ENCODE measurements around the gene POLDIP3.

The POLDIP3 gene

DNA sequence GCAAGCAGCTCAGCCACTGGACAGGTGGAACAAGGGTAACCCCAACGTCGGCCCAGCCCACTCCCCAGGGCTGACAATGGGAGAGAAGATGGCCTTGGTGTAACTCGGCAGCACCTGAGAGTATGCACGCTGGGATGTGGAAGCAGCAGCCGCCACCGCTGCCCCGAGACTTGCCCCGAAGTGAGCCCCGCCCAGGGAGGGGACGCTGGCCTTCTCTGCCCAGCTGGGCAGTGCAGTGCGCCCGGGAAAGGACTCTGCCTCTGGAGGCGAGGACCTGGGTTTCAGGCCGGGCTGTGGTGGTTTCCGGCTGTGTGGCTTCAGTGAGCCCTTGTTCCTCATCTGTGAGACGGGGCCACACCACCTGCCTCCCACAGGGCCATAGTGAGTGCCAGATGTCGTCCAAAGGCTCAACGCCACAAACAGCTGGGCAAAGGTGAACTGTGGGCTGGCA is 8.6 kb upstream of the POLDIP3 start:
- H3K4me2 ChIP-seq (ENCODE audit: low read depth, low read length, poor library complexity, severe bottlenecking), result no peak overlapping the region
- H3K79me2 ChIP-seq (ENCODE audit: insufficient read depth, low read length), result no peaks in the 10 kb centered on the region
- H3K27me3 ChIP-seq (ENCODE audit: low read length), result no peaks in the 10 kb centered on the region
- H3F3A ChIP-seq (ENCODE audit: insufficient read depth), result no peaks in the 10 kb centered on the region; the same call in 1 of the 2 replicates
- H4K20me1 ChIP-seq (ENCODE audit: low read depth, low read length), result no peaks in the 10 kb centered on the region
- H3K36me3 ChIP-seq (ENCODE audit: low read length), result no peaks in the 10 kb centered on the region
- H2AFZ ChIP-seq (ENCODE audit: low read depth, low read length, severe bottlenecking), result no peak overlapping the region
- H3K4me3 ChIP-seq (ENCODE audit: insufficient read depth, low read length, poor library complexity, severe bottlenecking), result no peak overlapping the region
- no peaks in the 10 kb centered on the region for H3K9me2 ChIP-seq (replicated peaks; ENCODE audit: insufficient read depth, low read length)
- TF ChIP-seq, protein P1, sequence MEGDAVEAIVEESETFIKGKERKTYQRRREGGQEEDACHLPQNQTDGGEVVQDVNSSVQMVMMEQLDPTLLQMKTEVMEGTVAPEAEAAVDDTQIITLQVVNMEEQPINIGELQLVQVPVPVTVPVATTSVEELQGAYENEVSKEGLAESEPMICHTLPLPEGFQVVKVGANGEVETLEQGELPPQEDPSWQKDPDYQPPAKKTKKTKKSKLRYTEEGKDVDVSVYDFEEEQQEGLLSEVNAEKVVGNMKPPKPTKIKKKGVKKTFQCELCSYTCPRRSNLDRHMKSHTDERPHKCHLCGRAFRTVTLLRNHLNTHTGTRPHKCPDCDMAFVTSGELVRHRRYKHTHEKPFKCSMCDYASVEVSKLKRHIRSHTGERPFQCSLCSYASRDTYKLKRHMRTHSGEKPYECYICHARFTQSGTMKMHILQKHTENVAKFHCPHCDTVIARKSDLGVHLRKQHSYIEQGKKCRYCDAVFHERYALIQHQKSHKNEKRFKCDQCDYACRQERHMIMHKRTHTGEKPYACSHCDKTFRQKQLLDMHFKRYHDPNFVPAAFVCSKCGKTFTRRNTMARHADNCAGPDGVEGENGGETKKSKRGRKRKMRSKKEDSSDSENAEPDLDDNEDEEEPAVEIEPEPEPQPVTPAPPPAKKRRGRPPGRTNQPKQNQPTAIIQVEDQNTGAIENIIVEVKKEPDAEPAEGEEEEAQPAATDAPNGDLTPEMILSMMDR (IDR thresholded peaks at IDR 0.05; ENCODE audit: insufficient read depth, low read length, poor library complexity, severe bottlenecking), result no peak
- TF ChIP-seq EZH2phosphoT487 (conservative IDR thresholded peaks at IDR 0.05; ENCODE audit: low read length), result no peak
- no peaks in the 10 kb centered on the region for H3K9me3 ChIP-seq (ENCODE audit: insufficient read depth, low read length)
- H3K9ac ChIP-seq (ENCODE audit: low read length), result no peak overlapping the region
- 0 out of 2 replicates have a peak overlapping the region, but pooled peaks have one; percentile 15 for H3K27ac ChIP-seq (ENCODE audit: low read depth, low read length)

DNA sequence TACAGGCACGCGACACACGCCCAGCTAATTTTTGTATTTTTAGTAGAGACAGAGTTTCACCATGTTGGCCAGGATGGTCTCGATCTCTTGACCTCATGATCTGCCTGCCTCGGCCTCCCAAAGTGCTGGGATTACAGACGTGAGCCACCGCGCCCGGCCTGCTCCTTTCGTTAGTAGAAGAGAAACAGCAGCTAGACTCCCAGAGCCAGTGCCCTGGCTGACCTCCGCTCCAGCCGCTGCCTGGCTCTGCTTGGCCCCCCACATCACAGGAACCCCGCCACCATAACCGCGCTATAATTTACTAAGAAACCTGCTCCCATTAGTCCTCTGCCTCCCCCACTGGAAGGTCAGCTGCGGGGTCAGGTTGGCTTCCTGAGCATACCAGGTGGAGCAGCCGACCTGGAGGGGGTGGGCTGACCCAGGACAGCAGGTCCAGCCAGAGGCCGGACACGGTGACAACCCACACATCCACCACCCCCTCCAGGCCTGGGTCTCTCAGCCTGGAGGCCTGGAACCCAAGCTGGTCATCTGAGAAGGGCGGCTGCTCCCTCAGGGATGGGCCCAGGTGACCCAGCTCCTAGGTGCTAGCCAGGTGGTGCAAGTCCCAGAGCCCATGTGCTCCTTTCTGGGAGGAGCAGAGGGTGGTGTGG is 7.5 kb upstream of the POLDIP3 start:
- Histone ChIP-seq H2AFZ (ENCODE audit: low read depth, low read length, severe bottlenecking) (no peak overlapping the region), H4K20me1 (ENCODE audit: low read depth, low read length) (no peaks in the 10 kb centered on the region), H3K9me2 (replicated peaks; ENCODE audit: insufficient read depth, low read length) (no peaks in the 10 kb centered on the region), H3K4me3 (ENCODE audit: insufficient read depth, low read length, poor library complexity, severe bottlenecking) (no peak overlapping the region), H3K27me3 (ENCODE audit: low read length) (no peaks in the 10 kb centered on the region), H3F3A (ENCODE audit: insufficient read depth) (no peaks in the 10 kb centered on the region; the same call in 1 of the 2 replicates), H3K27ac (ENCODE audit: low read depth, low read length) (no peak overlapping the region), H3K9me3 (ENCODE audit: insufficient read depth, low read length) (no peaks in the 10 kb centered on the region), H3K4me2 (ENCODE audit: low read depth, low read length, poor library complexity, severe bottlenecking) (no peak overlapping the region), H3K79me2 (ENCODE audit: insufficient read depth, low read length) (no peaks in the 10 kb centered on the region), H3K36me3 (ENCODE audit: low read length) (no peaks in the 10 kb centered on the region), H3K9ac (ENCODE audit: low read length) (no peak overlapping the region)
- TF ChIP-seq, protein P1 (IDR thresholded peaks at IDR 0.05; ENCODE audit: insufficient read depth, low read length, poor library complexity, severe bottlenecking), result no peak
- TF ChIP-seq EZH2phosphoT487 (conservative IDR thresholded peaks at IDR 0.05; ENCODE audit: low read length), result no peak

GRCh38 chr22:42621505-42622002 is 6.9 kb upstream of the POLDIP3 start:
- Histone ChIP-seq H2AFZ (ENCODE audit: low read depth, low read length, severe bottlenecking) (no peak overlapping the region), H3K4me2 (ENCODE audit: low read depth, low read length, poor library complexity, severe bottlenecking) (no peak overlapping the region), H3K4me3 (ENCODE audit: insufficient read depth, low read length, poor library complexity, severe bottlenecking) (no peak overlapping the region), H3F3A (ENCODE audit: insufficient read depth) (no peaks in the 10 kb centered on the region; the same call in 1 of the 2 replicates), H3K79me2 (ENCODE audit: insufficient read depth, low read length) (no peaks in the 10 kb centered on the region), H3K36me3 (ENCODE audit: low read length) (no peaks in the 10 kb centered on the region), H3K9me3 (ENCODE audit: insufficient read depth, low read length) (no peaks in the 10 kb centered on the region), H3K27ac (ENCODE audit: low read depth, low read length) (no peak overlapping the region), H3K9me2 (replicated peaks; ENCODE audit: insufficient read depth, low read length) (no peaks in the 10 kb centered on the region), H3K27me3 (ENCODE audit: low read length) (no peaks in the 10 kb centered on the region), H4K20me1 (ENCODE audit: low read depth, low read length) (no peaks in the 10 kb centered on the region), H3K9ac (ENCODE audit: low read length) (no peak overlapping the region)
- TF ChIP-seq, protein P1 (IDR thresholded peaks at IDR 0.05; ENCODE audit: insufficient read depth, low read length, poor library complexity, severe bottlenecking), result peak; percentile 93
- no peak for TF ChIP-seq EZH2phosphoT487 (conservative IDR thresholded peaks at IDR 0.05; ENCODE audit: low read length)

Measured in SU-DHL-6 (cell line).